Lower leg skin (tissue), 4 donors: ENCODE data around the gene RGS7. TPM values are rescaled to one million over a fixed set of nuclear protein-coding genes. Genes with fewer than 3 reads are reported as not detected.
"Not testable (repeated sequence)": the region's sequence is repeated elsewhere in the genome, so short reads cannot be mapped to it uniquely, and the experiment has no call there.

Experiments
- DNase-seq, 2 donors: peaks; one replicate each; pipeline ENCODE4 v3.0.0-alpha.2; 2019; ENCODE audit warnings: low spot score in 2 of 2
- H3K4me3 ChIP-seq: fragments of 200-600 bp; sonication (generic); 2 replicates; pipeline ENCODE4 v1.5.1; 2017; ENCODE audit warnings: mild to moderate bottlenecking, low read depth; ENCODE audit not compliant: poor library complexity, severe bottlenecking
- POLR2A ChIP-seq, 2 donors: fragments of 450-650 bp; IDR thresholded peaks; one replicate each; pipeline ENCODE4 v1.6.1; 2016 to 2017; ENCODE audit warnings: antibody characterized with exemption in 2 of 2, mild to moderate bottlenecking in 1 of 2, moderate library complexity in 1 of 2
- WGBS, 2 donors: methylation state at CpG; one replicate each; pipeline ENCODE4 v1.1.5; 2018; 5-methylcytosine and 5-hydroxymethylcytosine counted together
- intact Hi-C: fragments of 100-400 bp; cut with DNase I; formaldehyde crosslinking; loops from one replicate; pipeline ENCODE4 v1.15.0; 2023; ENCODE audit warnings: low total_unique reads
- total RNA-seq, 4 donors: library from RNA; depleted of rRNA; stranded (reverse); fragments of >200 nt; gene quantifications; one replicate each; pipeline ENCODE4 v1.1.0, GENCODE V29; 2016
- TF ChIP-seq, protein P1 (sequence below), 3 donors: fragments of 450-650 bp; IDR thresholded peaks; one replicate each; pipeline ENCODE4 v1.5.1; 2016; ENCODE audit warnings: antibody characterized with exemption in 3 of 3, mild to moderate bottlenecking in 3 of 3, moderate library complexity in 2 of 3

Gene RGS7
- total RNA-seq, 4 donors from 2014 or later = not detected

- intact Hi-C loops = no loop called here
- no peak overlapping the region for H3K4me3 ChIP-seq
- no peak for TF ChIP-seq POLR2A (IDR thresholded peaks at IDR 0.05)
- TF ChIP-seq, protein P1, sequence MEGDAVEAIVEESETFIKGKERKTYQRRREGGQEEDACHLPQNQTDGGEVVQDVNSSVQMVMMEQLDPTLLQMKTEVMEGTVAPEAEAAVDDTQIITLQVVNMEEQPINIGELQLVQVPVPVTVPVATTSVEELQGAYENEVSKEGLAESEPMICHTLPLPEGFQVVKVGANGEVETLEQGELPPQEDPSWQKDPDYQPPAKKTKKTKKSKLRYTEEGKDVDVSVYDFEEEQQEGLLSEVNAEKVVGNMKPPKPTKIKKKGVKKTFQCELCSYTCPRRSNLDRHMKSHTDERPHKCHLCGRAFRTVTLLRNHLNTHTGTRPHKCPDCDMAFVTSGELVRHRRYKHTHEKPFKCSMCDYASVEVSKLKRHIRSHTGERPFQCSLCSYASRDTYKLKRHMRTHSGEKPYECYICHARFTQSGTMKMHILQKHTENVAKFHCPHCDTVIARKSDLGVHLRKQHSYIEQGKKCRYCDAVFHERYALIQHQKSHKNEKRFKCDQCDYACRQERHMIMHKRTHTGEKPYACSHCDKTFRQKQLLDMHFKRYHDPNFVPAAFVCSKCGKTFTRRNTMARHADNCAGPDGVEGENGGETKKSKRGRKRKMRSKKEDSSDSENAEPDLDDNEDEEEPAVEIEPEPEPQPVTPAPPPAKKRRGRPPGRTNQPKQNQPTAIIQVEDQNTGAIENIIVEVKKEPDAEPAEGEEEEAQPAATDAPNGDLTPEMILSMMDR (IDR thresholded peaks at IDR 0.05) = no peak
- DNase-seq = no peak
These were observed 184.5 kb downstream of the RGS7 start for GRCh38 chr1:241172486-241172885.

- TF ChIP-seq POLR2A (IDR thresholded peaks at IDR 0.05) = no peak
- TF ChIP-seq, protein P1 (IDR thresholded peaks at IDR 0.05) = no peak
- H3K4me3 ChIP-seq = no peak overlapping the region
- WGBS, 2 donors = 36 to 38% methylated on average over 3 of the region's 3 CpGs
- intact Hi-C loops = no loop called here
- DNase-seq = no peak
These were observed 185.0 kb downstream of the RGS7 start for GRCh38 chr1:241171991-241172390.

GRCh38 chr1:241167121-241167630 lies 189.8 kb downstream of the RGS7 start:
- no peak overlapping the region for H3K4me3 ChIP-seq
- DNase-seq = no peak
- TF ChIP-seq, protein P1 (IDR thresholded peaks at IDR 0.05) = no peak
- TF ChIP-seq POLR2A (IDR thresholded peaks at IDR 0.05) = no peak
- intact Hi-C loops = no loop called here
- WGBS, 2 donors = 81 to 88% methylated on average over 14 of the region's 14 CpGs

DNA sequence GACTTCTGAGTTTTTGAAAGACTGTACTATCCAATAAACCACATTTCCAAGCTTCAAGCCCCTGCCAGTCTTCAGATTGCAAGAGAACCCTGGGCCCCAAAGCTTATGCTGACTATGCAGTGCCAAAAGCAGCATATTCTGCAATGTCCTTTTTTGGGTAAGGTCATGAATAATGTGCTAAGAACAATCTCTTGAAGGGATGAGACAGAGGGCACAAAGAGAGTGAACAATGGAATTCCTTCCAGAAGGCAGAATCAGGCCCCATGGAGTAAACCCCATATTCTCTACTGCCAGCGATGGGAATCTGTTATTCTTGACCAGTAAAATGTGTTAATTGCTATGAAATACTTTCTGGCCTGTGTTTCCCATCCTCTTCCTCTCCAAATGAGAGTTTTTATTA lies 190.4 kb downstream of the RGS7 start:
- TF ChIP-seq, protein P1 (IDR thresholded peaks at IDR 0.05) = no peak
- TF ChIP-seq POLR2A (IDR thresholded peaks at IDR 0.05) = no peak
- no peak for DNase-seq
- intact Hi-C loops = no loop called here
- H3K4me3 ChIP-seq = no peak overlapping the region
- 80 to 94% methylated on average over 1 of the region's 1 CpG for WGBS, 2 donors

DNA sequence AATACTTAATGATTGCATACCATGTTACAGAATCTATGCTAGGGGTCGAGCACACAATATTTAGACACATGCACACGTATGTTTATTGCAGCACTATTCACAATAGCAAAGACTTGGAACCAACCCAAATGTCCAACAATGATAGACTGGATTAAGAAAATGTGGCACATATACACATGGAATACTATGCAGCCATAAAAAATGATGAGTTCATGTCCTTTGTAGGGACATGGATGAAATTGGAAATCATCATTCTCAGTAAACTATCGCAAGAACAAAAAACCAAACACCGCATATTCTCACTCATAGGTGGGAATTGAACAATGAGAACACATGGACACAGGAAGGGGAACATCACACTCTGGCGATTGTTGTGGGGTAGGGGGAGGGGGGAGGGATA lies 191.7 kb downstream of the RGS7 start:
- WGBS, 2 donors = 88 to 96% methylated on average over 5 of the region's 5 CpGs
- DNase-seq, intact Hi-C loops, H3K4me3 ChIP-seq: not testable (repeated sequence)

GRCh38 chr1:241163363-241163762 lies 193.6 kb downstream of the RGS7 start:
- DNase-seq = no peak
- WGBS, 2 donors = 35 to 49% methylated on average over 4 of the region's 4 CpGs
- no peak for TF ChIP-seq POLR2A (IDR thresholded peaks at IDR 0.05)
- TF ChIP-seq, protein P1 (IDR thresholded peaks at IDR 0.05) = no peak
- intact Hi-C loops = no loop called here
- no peak overlapping the region for H3K4me3 ChIP-seq
